Neural progenitor cell (in vitro differentiated cells): ENCODE data around the gene LINS1. TPM values are rescaled to one million over a fixed set of nuclear protein-coding genes. Genes with fewer than 3 reads are reported as not detected.

ENCODE experiments used
- DNase-seq: peaks from one replicate; pipeline ENCODE4 v3.0.0-alpha.2; 2016; ENCODE audit warnings: low spot score
- H2AFZ ChIP-seq: fragments of 200-600 bp; sonication (generic); replicated peaks from 2 replicates; pipeline ENCODE4 v1.6.1; 2016; ENCODE audit warnings: antibody characterized with exemption
- H3F3A ChIP-seq: fragments of 200-600 bp; sonication (generic); 2 replicates; pipeline ENCODE4 v1.6.1; 2016; ENCODE audit warnings: antibody characterized with exemption, low read depth
- H3K27ac ChIP-seq: fragments of 200-600 bp; sonication (generic); 2 replicates; pipeline ENCODE4 v1.5.1; 2016; ENCODE audit warnings: mild to moderate bottlenecking
- H3K27me3 ChIP-seq: fragments of 200-600 bp; sonication (generic); 2 replicates; pipeline ENCODE4 v1.6.1; 2016; ENCODE audit warnings: mild to moderate bottlenecking, moderate library complexity
- H3K36me3 ChIP-seq: fragments of 200-600 bp; sonication (generic); 2 replicates; pipeline ENCODE4 v1.5.1; 2016
- H3K4me1 ChIP-seq: fragments of 200-600 bp; sonication (generic); 2 replicates; pipeline ENCODE4 v1.6.1; 2016; ENCODE audit warnings: mixed run types
- H3K4me2 ChIP-seq: fragments of 200-600 bp; sonication (generic); 2 replicates; pipeline ENCODE4 v1.6.1; 2016
- H3K4me3 ChIP-seq: fragments of 200-600 bp; sonication (generic); 2 replicates; pipeline ENCODE4 v1.5.1; 2016
- H3K79me2 ChIP-seq: fragments of 200-600 bp; sonication (generic); 2 replicates; pipeline ENCODE4 v1.6.1; 2016; ENCODE audit warnings: low read depth
- H3K9ac ChIP-seq: fragments of 200-600 bp; sonication (generic); 2 replicates; pipeline ENCODE4 v1.6.1; 2016
- H3K9me3 ChIP-seq: fragments of 200-600 bp; sonication (generic); 2 replicates; pipeline ENCODE4 v1.5.1; 2016; ENCODE audit warnings: low read depth
- H4K20me1 ChIP-seq: fragments of 200-600 bp; sonication (generic); 2 replicates; pipeline ENCODE4 v1.6.1; 2016; ENCODE audit warnings: low read depth
- H3K27ac Mint-ChIP-seq: 3 replicates; pipeline ENCODE4 v1.8.0; 2021; ENCODE audit warnings: mixed read lengths
- H3K27me3 Mint-ChIP-seq: 2 replicates; pipeline ENCODE4 v1.8.0; 2022; ENCODE audit warnings: low read depth, mild to moderate bottlenecking, inconsistent platforms, moderate library complexity, mixed read lengths; ENCODE audit not compliant: insufficient read depth
- H3K36me3 Mint-ChIP-seq: 3 replicates; pipeline ENCODE4 v1.8.0; 2021; ENCODE audit warnings: mixed read lengths
- H3K4me1 Mint-ChIP-seq: 3 replicates; pipeline ENCODE4 v1.8.0; 2021; ENCODE audit warnings: mixed read lengths
- H3K4me3 Mint-ChIP-seq: 3 replicates; pipeline ENCODE4 v1.8.0; 2021; ENCODE audit warnings: mild to moderate bottlenecking, moderate library complexity, mixed read lengths
- H3K9me3 Mint-ChIP-seq: 3 replicates; pipeline ENCODE4 v1.8.0; 2020; ENCODE audit warnings: mixed read lengths
- CTCF ChIP-seq: fragments of 200-600 bp; sonication (generic); IDR thresholded peaks from 2 replicates; pipeline ENCODE4 v1.5.1; 2017; ENCODE audit warnings: antibody characterized with exemption, mild to moderate bottlenecking
- EZH2 ChIP-seq: fragments of 200-600 bp; sonication (generic); IDR thresholded peaks from 2 replicates; pipeline ENCODE4 v1.6.1; 2017; ENCODE audit warnings: antibody characterized with exemption, mild to moderate bottlenecking, moderate library complexity
- EZH2phosphoT487 ChIP-seq: fragments of 200-600 bp; sonication (generic); IDR thresholded peaks from 2 replicates; pipeline ENCODE4 v1.6.1; 2017; ENCODE audit warnings: antibody characterized with exemption
- total RNA-seq: library from RNA; depleted of rRNA; stranded (reverse); fragments of >200 nt; gene quantifications from 2 replicates; pipeline ENCODE4 v1.2.3, GENCODE V29; 2015; ENCODE audit warnings: low replicate concordance

LINS1 gene
- total RNA-seq, 1 donor from 2014 or later: 18.7 TPM

GRCh38 chr15:100531204-100531603, 70.8 kb downstream of the LINS1 start:
- H3K9ac ChIP-seq: no peak overlapping the region
- Mint-ChIP-seq H3K9me3 (peaks cover 2% of the 10 kb centered on the region), H3K36me3 (no peaks in the 10 kb centered on the region), H3K27ac (no peak overlapping the region), H3K27me3 (peaks cover 2% of the 10 kb centered on the region), H3K4me1 (no peaks in the 10 kb centered on the region), H3K4me3 (no peak overlapping the region)
- H3K9me3 ChIP-seq: no peaks in the 10 kb centered on the region
- TF ChIP-seq CTCF: no peak
- no peak for TF ChIP-seq EZH2
- no peak for TF ChIP-seq EZH2phosphoT487
- H3K4me3 ChIP-seq: no peak overlapping the region
- H4K20me1 ChIP-seq: no peaks in the 10 kb centered on the region
- no peaks in the 10 kb centered on the region for H3F3A ChIP-seq
- H3K79me2 ChIP-seq: no peaks in the 10 kb centered on the region
- no peak for DNase-seq
- no peaks in the 10 kb centered on the region for H3K36me3 ChIP-seq
- no peak overlapping the region for H3K4me2 ChIP-seq
- no peak overlapping the region for H2AFZ ChIP-seq
- no peaks in the 10 kb centered on the region for H3K4me1 ChIP-seq
- H3K27ac ChIP-seq: no peak overlapping the region
- H3K27me3 ChIP-seq: no peaks in the 10 kb centered on the region

- Mint-ChIP-seq H3K36me3 (no peaks in the 10 kb centered on the region), H3K4me1 (no peaks in the 10 kb centered on the region), H3K27me3 (peaks cover 2% of the 10 kb centered on the region), H3K9me3 (peaks cover 2% of the 10 kb centered on the region), H3K4me3 (no peak overlapping the region), H3K27ac (no peak overlapping the region)
- H3F3A ChIP-seq: no peaks in the 10 kb centered on the region
- no peaks in the 10 kb centered on the region for H4K20me1 ChIP-seq
- no peaks in the 10 kb centered on the region for H3K79me2 ChIP-seq
- H3K27ac ChIP-seq: no peak overlapping the region
- H3K4me2 ChIP-seq: no peak overlapping the region
- no peak for TF ChIP-seq EZH2phosphoT487
- no peak for TF ChIP-seq CTCF
- no peak overlapping the region for H2AFZ ChIP-seq
- DNase-seq: no peak
- H3K9me3 ChIP-seq: no peaks in the 10 kb centered on the region
- no peaks in the 10 kb centered on the region for H3K36me3 ChIP-seq
- no peak overlapping the region for H3K4me3 ChIP-seq
- no peaks in the 10 kb centered on the region for H3K4me1 ChIP-seq
- no peak overlapping the region for H3K9ac ChIP-seq
- no peaks in the 10 kb centered on the region for H3K27me3 ChIP-seq
Measured at GRCh38 chr15:100529556-100529955, 72.4 kb downstream of the LINS1 start.

GRCh38 chr15:100528833-100529428, 73.1 kb downstream of the LINS1 start, which contains the start of gene CERS3:
Gene CERS3, minus strand, starts transcription at chr15:100528950. Its CDS starts 27,101 bp downstream, at chr15:100501849.
- peaks cover 2% of the 10 kb centered on the region for H3K9me3 Mint-ChIP-seq
- no peaks in the 10 kb centered on the region for H3K79me2 ChIP-seq
- H3F3A ChIP-seq: no peaks in the 10 kb centered on the region
- peaks cover 2% of the 10 kb centered on the region for H3K27me3 Mint-ChIP-seq
- H3K4me3 Mint-ChIP-seq: no peak within 1 kb of the TSS
- TF ChIP-seq EZH2phosphoT487 (no peak), EZH2 (no peak), CTCF (no peak)
- no peaks in the 10 kb centered on the region for H3K36me3 ChIP-seq
- DNase-seq: no peak
- no peaks in the 10 kb centered on the region for H3K9me3 ChIP-seq
- H3K9ac ChIP-seq: no peak within 1 kb of the TSS
- H3K27ac ChIP-seq: no peak within 1 kb of the TSS
- no peaks in the 10 kb centered on the region for H3K36me3 Mint-ChIP-seq
- H4K20me1 ChIP-seq: no peaks in the 10 kb centered on the region
- H3K4me3 ChIP-seq: no peak within 1 kb of the TSS
- H3K27ac Mint-ChIP-seq: no peak within 1 kb of the TSS
- no peak within 1 kb of the TSS for H2AFZ ChIP-seq
- no peaks in the 10 kb centered on the region for H3K4me1 Mint-ChIP-seq
- H3K4me1 ChIP-seq: no peaks in the 10 kb centered on the region
- no peaks in the 10 kb centered on the region for H3K27me3 ChIP-seq
- no peak within 1 kb of the TSS for H3K4me2 ChIP-seq
